OCI-LY1 (cell line): ENCODE measurements around the gene PIBF1.

Experiments used
- H2AFZ ChIP-seq: fragments of 200-600 bp; sonication (generic), shearing (Covaris generic); 2 replicates; pipeline ENCODE4 v1.6.0; 2014; ENCODE audit warnings: antibody characterized with exemption, mild to moderate bottlenecking, low read length
- H3F3A ChIP-seq: fragments of 200-600 bp; sonication (generic), shearing (Covaris generic); 2 replicates; pipeline ENCODE4 v1.6.0; 2014; ENCODE audit warnings: mild to moderate bottlenecking, antibody characterized with exemption, low read length, moderate library complexity; ENCODE audit not compliant: insufficient read depth
- H3K27ac ChIP-seq: fragments of 200-600 bp; sonication (generic); 2 replicates; pipeline ENCODE4 v1.5.1; 2014; ENCODE audit warnings: low read length, mixed run types, mild to moderate bottlenecking, low read depth; ENCODE audit not compliant: poor library complexity, severe bottlenecking
- H3K27me3 ChIP-seq: fragments of 200-600 bp; sonication (generic); 2 replicates; pipeline ENCODE4 v1.6.0; 2014; ENCODE audit warnings: antibody characterized with exemption, mild to moderate bottlenecking, low read length, moderate library complexity; ENCODE audit not compliant: insufficient read depth
- H3K36me3 ChIP-seq: fragments of 200-600 bp; sonication (generic); 2 replicates; pipeline ENCODE4 v1.6.1; 2014; ENCODE audit warnings: mild to moderate bottlenecking, antibody characterized with exemption, low read length, moderate library complexity, mixed read lengths; ENCODE audit not compliant: insufficient read depth
- H3K4me1 ChIP-seq: fragments of 200-600 bp; sonication (generic); 2 replicates; pipeline ENCODE4 v1.5.1; 2014; ENCODE audit warnings: mild to moderate bottlenecking, low read length, moderate library complexity; ENCODE audit not compliant: insufficient read depth, severe bottlenecking
- H3K4me2 ChIP-seq: fragments of 200-600 bp; sonication (generic), shearing (Covaris generic); 2 replicates; pipeline ENCODE4 v1.6.1; 2014; ENCODE audit warnings: low read length
- H3K4me3 ChIP-seq: fragments of 200-600 bp; sonication (generic); 2 replicates; pipeline ENCODE4 v1.5.1; 2014; ENCODE audit warnings: low read length, low read depth, mild to moderate bottlenecking, mixed read lengths; ENCODE audit not compliant: poor library complexity, severe bottlenecking
- H3K79me2 ChIP-seq: fragments of 200-600 bp; shearing (Covaris generic); 2 replicates; pipeline ENCODE4 v1.6.1; 2016; ENCODE audit warnings: mixed run types, low read length, mixed read lengths; ENCODE audit not compliant: insufficient read depth
- H3K9ac ChIP-seq: fragments of 200-600 bp; sonication (generic), shearing (Covaris generic); 2 replicates; pipeline ENCODE4 v1.6.1; 2014; ENCODE audit warnings: mild to moderate bottlenecking, low read length, mixed read lengths
- H3K9me2 ChIP-seq: fragments of 200-600 bp; sonication (generic), shearing (Covaris generic); 2 replicates; pipeline ENCODE4 v1.6.1; 2014; ENCODE audit warnings: low read depth, mild to moderate bottlenecking, low read length, mixed read lengths
- H3K9me3 ChIP-seq: fragments of 200-600 bp; shearing (Covaris generic); 2 replicates; pipeline ENCODE4 v1.6.1; 2014; ENCODE audit warnings: low read length, mixed read lengths
- H4K20me1 ChIP-seq: fragments of 200-600 bp; sonication (generic), shearing (Covaris generic); 2 replicates; pipeline ENCODE4 v1.6.0; 2016; ENCODE audit warnings: mild to moderate bottlenecking, low read length; ENCODE audit not compliant: insufficient read depth
- CTCF ChIP-seq: fragments of 200-600 bp; sonication (generic), shearing (Covaris generic); IDR thresholded peaks from 2 replicates; pipeline ENCODE4 v1.5.1; 2017; ENCODE audit warnings: mild to moderate bottlenecking, antibody characterized with exemption, low read length, moderate library complexity, mixed read lengths
- EZH2 ChIP-seq: fragments of 200-600 bp; sonication (generic), shearing (Covaris generic); IDR thresholded peaks from 2 replicates; pipeline ENCODE4 v1.8.0; 2017; ENCODE audit warnings: borderline replicate concordance, mixed run types, mild to moderate bottlenecking, antibody characterized with exemption, low read length, moderate library complexity, mixed read lengths

PIBF1 gene

DNA sequence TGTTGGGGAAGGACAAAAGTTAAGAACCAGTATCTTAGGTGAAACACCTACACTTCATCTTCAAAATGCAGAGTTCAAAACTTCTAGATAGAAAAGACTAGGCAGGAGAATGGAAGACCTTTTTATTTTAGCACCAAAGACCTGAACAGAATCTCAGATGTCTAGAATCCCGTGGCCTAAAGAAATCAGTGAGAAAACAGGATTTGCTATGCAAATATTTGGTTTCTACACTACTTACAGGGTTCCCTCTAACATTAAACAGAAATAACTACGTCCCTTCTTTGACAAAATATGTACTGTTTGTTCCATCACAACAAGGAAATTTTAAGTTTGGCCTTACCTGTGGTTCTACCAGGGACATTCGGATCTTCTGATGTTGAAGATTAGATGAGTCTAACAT, 21.7 kb upstream of the PIBF1 start:
- H3K4me1 ChIP-seq, result no peaks in the 10 kb centered on the region
- H3K79me2 ChIP-seq, result no peaks in the 10 kb centered on the region
- 0 out of 2 replicates have a peak, but pooled peaks cover 5% of the 10 kb centered on the region for H3F3A ChIP-seq
- H3K9me2 ChIP-seq, result no peaks in the 10 kb centered on the region
- H3K9ac ChIP-seq, result no peak overlapping the region
- H3K4me3 ChIP-seq, result no peak overlapping the region
- no peak overlapping the region for H2AFZ ChIP-seq
- no peak overlapping the region for H3K4me2 ChIP-seq
- H3K36me3 ChIP-seq, result peaks cover 94% of the 10 kb centered on the region
- no peak overlapping the region for H3K27ac ChIP-seq
- no peaks in the 10 kb centered on the region for H3K9me3 ChIP-seq
- H4K20me1 ChIP-seq, result no peaks in the 10 kb centered on the region
- no peaks in the 10 kb centered on the region for H3K27me3 ChIP-seq
- TF ChIP-seq EZH2 (no peak), CTCF (no peak)

DNA sequence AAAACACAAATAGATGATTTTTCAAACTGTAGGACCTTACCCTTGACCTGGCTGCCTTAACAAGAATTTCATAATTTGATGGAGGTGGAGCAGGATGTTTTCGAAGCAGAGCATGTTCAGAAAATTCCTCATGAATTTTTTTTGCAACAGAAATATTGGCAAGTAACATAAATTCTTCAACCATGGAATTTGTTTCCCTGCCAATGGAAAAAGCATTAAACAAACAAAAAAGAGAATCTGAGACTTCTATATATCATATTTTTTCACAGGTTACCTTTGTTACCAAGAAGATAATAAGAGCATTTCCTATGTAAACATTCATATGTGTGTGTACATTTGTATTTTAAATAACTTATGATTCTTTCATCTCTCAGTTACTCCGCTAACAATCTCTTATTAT, 18.5 kb upstream of the PIBF1 start:
- H3K9me3 ChIP-seq, result no peaks in the 10 kb centered on the region
- H3K4me1 ChIP-seq, result no peaks in the 10 kb centered on the region
- TF ChIP-seq EZH2 (no peak), CTCF (no peak)
- H3K9me2 ChIP-seq, result no peaks in the 10 kb centered on the region
- no peak overlapping the region for H2AFZ ChIP-seq
- H3K27me3 ChIP-seq, result no peaks in the 10 kb centered on the region
- H3F3A ChIP-seq, result no peaks in the 10 kb centered on the region
- no peaks in the 10 kb centered on the region for H3K79me2 ChIP-seq
- H3K4me3 ChIP-seq, result no peak overlapping the region
- no peaks in the 10 kb centered on the region for H4K20me1 ChIP-seq
- H3K9ac ChIP-seq, result no peak overlapping the region
- no peak overlapping the region for H3K4me2 ChIP-seq
- peaks cover 99% of the 10 kb centered on the region for H3K36me3 ChIP-seq
- H3K27ac ChIP-seq, result no peak overlapping the region

DNA sequence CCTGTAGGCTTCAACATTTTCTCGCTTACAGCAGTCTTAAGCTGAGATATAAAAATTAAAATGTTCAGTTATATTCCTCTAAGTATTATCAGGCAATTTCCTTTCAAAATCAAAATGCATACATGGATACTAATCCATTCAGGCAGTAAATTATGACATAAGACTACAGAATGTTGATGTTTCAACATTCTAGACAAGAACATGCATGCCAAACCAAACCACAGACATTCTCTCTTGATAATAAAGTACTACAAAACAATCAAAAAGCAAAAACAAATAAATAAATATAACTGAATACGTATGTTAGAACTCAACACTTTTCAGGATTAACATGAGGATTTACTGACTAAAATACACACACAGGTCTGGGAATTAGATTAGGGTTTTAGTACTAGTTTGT, 7.9 kb upstream of the PIBF1 start:
- no peak overlapping the region for H2AFZ ChIP-seq
- H4K20me1 ChIP-seq, result no peaks in the 10 kb centered on the region
- no peak overlapping the region for H3K4me3 ChIP-seq
- H3K9ac ChIP-seq, result no peak overlapping the region
- H3K27ac ChIP-seq, result no peak overlapping the region
- H3K79me2 ChIP-seq, result peaks cover 10% of the 10 kb centered on the region; the same call in 1 of the 2 replicates
- H3K27me3 ChIP-seq, result no peaks in the 10 kb centered on the region
- no peaks in the 10 kb centered on the region for H3K9me3 ChIP-seq
- no peak overlapping the region for H3K4me2 ChIP-seq
- no peaks in the 10 kb centered on the region for H3F3A ChIP-seq
- H3K4me1 ChIP-seq, result peaks cover under 1% of the 10 kb centered on the region
- peaks cover 97% of the 10 kb centered on the region for H3K36me3 ChIP-seq
- H3K9me2 ChIP-seq, result no peaks in the 10 kb centered on the region
- TF ChIP-seq CTCF (no peak), EZH2 (no peak)
